Skeletal muscle tissue (tissue), 4 donors: ENCODE measurements around the gene SPAG7. TPM values are rescaled to one million over a fixed set of nuclear protein-coding genes. Genes with fewer than 3 reads are reported as not detected.
A peak's percentile ranks its signal among the peaks of the same experiment; 100 is the strongest.

ENCODE experiments used
- H3K27ac ChIP-seq: one replicate; pipeline ENCODE4 v1.7.0; 2013; ENCODE audit warnings: mild to moderate bottlenecking, low read depth, low read length, inconsistent platforms
- H3K27me3 ChIP-seq, 3 donors: one replicate each; pipeline ENCODE4 v1.7.0; 2013; ENCODE audit warnings: low read length in 3 of 3; ENCODE audit not compliant: control insufficient read depth in 3 of 3, insufficient read depth in 3 of 3
- H3K36me3 ChIP-seq, 3 donors: one replicate each; pipeline ENCODE4 v1.7.0; 2013; ENCODE audit warnings: low read length in 3 of 3; ENCODE audit not compliant: control insufficient read depth in 3 of 3, insufficient read depth in 3 of 3
- H3K4me1 ChIP-seq, 3 donors: one replicate each; pipeline ENCODE4 v1.7.0; 2013; ENCODE audit warnings: low read length in 3 of 3, mild to moderate bottlenecking in 3 of 3; ENCODE audit not compliant: control insufficient read depth in 3 of 3, insufficient read depth in 3 of 3
- H3K4me3 ChIP-seq, 3 donors: one replicate each; pipeline ENCODE4 v1.7.0; 2013; ENCODE audit warnings: low read length in 3 of 3
- H3K9ac ChIP-seq, 3 donors: one replicate each; pipeline ENCODE4 v1.7.0; 2013; ENCODE audit warnings: low read length in 3 of 3, mild to moderate bottlenecking in 3 of 3, moderate library complexity in 2 of 3, low read depth in 1 of 3
- H3K9me3 ChIP-seq, 3 donors: one replicate each; pipeline ENCODE4 v1.7.0; 2013; ENCODE audit warnings: low read length in 3 of 3; ENCODE audit not compliant: control insufficient read depth in 3 of 3
- total RNA-seq: library from RNA; depleted of rRNA; stranded (reverse); fragments of >200 nt; gene quantifications from one replicate; pipeline ENCODE4 v1.2.3, GENCODE V29; 2014
- donor health status: Osteomylitis.

The SPAG7 gene
- total RNA-seq, 1 donor from 2014 or later, result 51.7 TPM

GRCh38 chr17:4978726-4979125 lies 11.1 kb upstream of the SPAG7 start:
- Histone ChIP-seq H3K4me3 (no peak overlapping the region), H3K27ac (no peak overlapping the region), H3K27me3 (no peaks in the 10 kb centered on the region), H3K9ac (no peak overlapping the region), H3K9me3 (no peaks in the 10 kb centered on the region), H3K36me3 (peaks cover 55 to 63% (median 60%) of the 10 kb centered on the region in 3 donors), H3K4me1 (peaks cover 21 to 35% (median 25%) of the 10 kb centered on the region in 3 donors)

- Histone ChIP-seq H3K36me3 (peaks cover 56 to 69% (median 57%) of the 10 kb centered on the region in 3 donors), H3K27ac (peak overlapping the region; percentile 86), H3K9me3 (no peaks in the 10 kb centered on the region), H3K4me3 (peak overlapping the region in 2 of 3 donors; percentile 32 to 61), H3K27me3 (no peaks in the 10 kb centered on the region), H3K9ac (peak overlapping the region; percentile 60 to 71 (median 66)), H3K4me1 (peaks cover 54 to 70% (median 59%) of the 10 kb centered on the region in 3 donors)
Observed at GRCh38 chr17:4974115-4974670, 6.6 kb upstream of the SPAG7 start.

- Histone ChIP-seq H3K27me3 (no peaks in the 10 kb centered on the region), H3K9ac (peak overlapping the region; percentile 47 to 60 (median 55)), H3K9me3 (no peaks in the 10 kb centered on the region), H3K4me3 (peak overlapping the region; percentile 27 to 61 (median 32)), H3K36me3 (peaks cover 55 to 62% (median 55%) of the 10 kb centered on the region in 3 donors), H3K27ac (peak overlapping the region; percentile 86), H3K4me1 (peaks cover 61 to 74% (median 66%) of the 10 kb centered on the region in 3 donors)
Observed at GRCh38 chr17:4973256-4974114, 5.9 kb upstream of the SPAG7 start.

- no peaks in the 10 kb centered on the region for H3K9me3 ChIP-seq
- H3K4me3 ChIP-seq, result peak overlapping the region in 1 of 3 donors; percentile 18
- peaks cover 47 to 55% (median 48%) of the 10 kb centered on the region in 3 donors for H3K36me3 ChIP-seq
- H3K9ac ChIP-seq, result peak overlapping the region; percentile 47 to 68 (median 60)
- peak overlapping the region; percentile 86 for H3K27ac ChIP-seq
- H3K27me3 ChIP-seq, result no peaks in the 10 kb centered on the region
- peaks cover 68 to 75% (median 70%) of the 10 kb centered on the region in 3 donors for H3K4me1 ChIP-seq
Observed at GRCh38 chr17:4972752-4973151, 5.1 kb upstream of the SPAG7 start.

- peak overlapping the region; percentile 47 to 68 (median 60) for H3K9ac ChIP-seq
- H3K4me3 ChIP-seq, result no peak overlapping the region
- peaks cover 68 to 75% (median 70%) of the 10 kb centered on the region in 3 donors for H3K4me1 ChIP-seq
- no peaks in the 10 kb centered on the region for H3K9me3 ChIP-seq
- H3K27me3 ChIP-seq, result no peaks in the 10 kb centered on the region
- H3K36me3 ChIP-seq, result peaks cover 43 to 51% (median 44%) of the 10 kb centered on the region in 3 donors
- H3K27ac ChIP-seq, result peak overlapping the region; percentile 86
Observed at GRCh38 chr17:4972322-4972721, 4.7 kb upstream of the SPAG7 start.

GRCh38 chr17:4971826-4972225 lies 4.2 kb upstream of the SPAG7 start:
- H3K27ac ChIP-seq, result peak overlapping the region; percentile 86
- peaks cover 68 to 76% (median 70%) of the 10 kb centered on the region in 3 donors for H3K4me1 ChIP-seq

GRCh38 chr17:4970273-4970672 lies 2.7 kb upstream of the SPAG7 start:
- H3K9me3 ChIP-seq, result no peaks in the 10 kb centered on the region
- no peaks in the 10 kb centered on the region for H3K27me3 ChIP-seq
- H3K27ac ChIP-seq, result peak overlapping the region; percentile 45
- peaks cover 33 to 40% (median 35%) of the 10 kb centered on the region in 3 donors for H3K36me3 ChIP-seq
- peak overlapping the region in 1 of 3 donors; percentile 2 for H3K9ac ChIP-seq
- no peak overlapping the region for H3K4me3 ChIP-seq
- peaks cover 72 to 83% (median 73%) of the 10 kb centered on the region in 3 donors for H3K4me1 ChIP-seq

More at GRCh38 chr17:4971826-4972225, 4.2 kb upstream of the SPAG7 start:
- Histone ChIP-seq H3K36me3 (peaks cover 38 to 47% (median 39%) of the 10 kb centered on the region in 3 donors), H3K4me3 (no peak overlapping the region), H3K27me3 (no peaks in the 10 kb centered on the region), H3K9ac (peak overlapping the region in 2 of 3 donors; percentile 47 to 68), H3K9me3 (no peaks in the 10 kb centered on the region)

- H3K27ac ChIP-seq, result peak overlapping the region; percentile 45
- peak overlapping the region in 2 of 3 donors; percentile 2 to 97 for H3K9ac ChIP-seq
- H3K4me3 ChIP-seq, result peak overlapping the region in 1 of 3 donors; percentile 75
- H3K9me3 ChIP-seq, result no peaks in the 10 kb centered on the region
- H3K4me1 ChIP-seq, result peaks cover 65 to 79% (median 68%) of the 10 kb centered on the region in 3 donors
- H3K36me3 ChIP-seq, result peaks cover 33 to 42% (median 35%) of the 10 kb centered on the region in 3 donors
- H3K27me3 ChIP-seq, result no peaks in the 10 kb centered on the region
Observed at GRCh38 chr17:4969551-4970173, 2.0 kb upstream of the SPAG7 start.

GRCh38 chr17:4969047-4969550 lies 1.5 kb upstream of the SPAG7 start:
- H3K27ac ChIP-seq, result peak overlapping the region; percentile 87

More at GRCh38 chr17:4969047-4969550, 1.5 kb upstream of the SPAG7 start:
- peaks cover 29 to 40% (median 31%) of the 10 kb centered on the region in 3 donors for H3K36me3 ChIP-seq
- no peaks in the 10 kb centered on the region for H3K27me3 ChIP-seq
- peaks cover 60 to 73% (median 63%) of the 10 kb centered on the region in 3 donors for H3K4me1 ChIP-seq
- H3K9ac ChIP-seq, result peak overlapping the region; percentile 83 to 97 (median 87)
- no peaks in the 10 kb centered on the region for H3K9me3 ChIP-seq
- H3K4me3 ChIP-seq, result peak overlapping the region; percentile 75 to 97 (median 86)
